Upper lobe of right lung (tissue), 1 donor: ENCODE measurements around the gene GJB5. TPM values are rescaled to one million over a fixed set of nuclear protein-coding genes. Genes with fewer than 3 reads are reported as not detected.

Experiments
- ATAC-seq: fragments of 200-7000 bp; cut with Tn5 transposase; one replicate; pipeline ENCODE4 v1.9.1; 2020; ENCODE audit warnings: mild to moderate bottlenecking, moderate library complexity
- DNase-seq: peaks from one replicate; pipeline ENCODE4 v3.0.0-alpha.2; 2020
- H3K27ac ChIP-seq: fragments of 200-600 bp; one replicate; pipeline ENCODE4 v1.8.0; 2022
- H3K27me3 ChIP-seq: fragments of 200-600 bp; one replicate; pipeline ENCODE4 v1.8.0; 2022; ENCODE audit warnings: mild to moderate bottlenecking
- H3K36me3 ChIP-seq: fragments of 200-600 bp; one replicate; pipeline ENCODE4 v1.8.0; 2022
- H3K4me1 ChIP-seq: fragments of 200-600 bp; one replicate; pipeline ENCODE4 v1.8.0; 2022
- H3K4me3 ChIP-seq: fragments of 200-600 bp; one replicate; pipeline ENCODE4 v1.8.0; 2022; ENCODE audit warnings: mild to moderate bottlenecking
- H3K9me3 ChIP-seq: fragments of 200-600 bp; one replicate; pipeline ENCODE4 v1.8.0; 2022
- CTCF ChIP-seq: fragments of 200-600 bp; IDR thresholded peaks from one replicate; pipeline ENCODE4 v1.8.0; 2022; ENCODE audit warnings: antibody characterized with exemption
- intact Hi-C: fragments of 100-400 bp; cut with DNase I; formaldehyde crosslinking; loops from one replicate; pipeline ENCODE4 v1.11.0; 2022
- total RNA-seq: library from RNA; stranded (reverse); fragmentation: NEBNext Ultra II Directional; extraction: Animal tissue kit (Norgen Biotek cat#: 25700); gene quantifications from one replicate; pipeline ENCODE4 v1.2.1, GENCODE V29; 2021
- donor health status: DM: no; HTN: yes; CAD: no; lungs with severe emphysema.

The GJB5 gene
- total RNA-seq, 1 donor from 2014 or later = not detected

GRCh38 chr1:34755961-34756360 lies 1.1 kb downstream of the GJB5 start:
- no peaks in the 10 kb centered on the region for H3K27me3 ChIP-seq
- no peaks in the 10 kb centered on the region for H3K4me1 ChIP-seq
- no peak overlapping the region for H3K4me3 ChIP-seq
- intact Hi-C loops = no loop called here
- DNase-seq (no peak), ATAC-seq (no peak)
- no peaks in the 10 kb centered on the region for H3K36me3 ChIP-seq
- no peak for TF ChIP-seq CTCF
- H3K9me3 ChIP-seq = no peaks in the 10 kb centered on the region
- no peak overlapping the region for H3K27ac ChIP-seq

- intact Hi-C loops = no loop called here
- Histone ChIP-seq H3K27ac (no peak overlapping the region), H3K4me1 (no peaks in the 10 kb centered on the region), H3K27me3 (peaks cover 2% of the 10 kb centered on the region), H3K4me3 (no peak overlapping the region), H3K36me3 (no peaks in the 10 kb centered on the region), H3K9me3 (no peaks in the 10 kb centered on the region)
- no peak for TF ChIP-seq CTCF
- ATAC-seq (no peak), DNase-seq (no peak)
Measured at GRCh38 chr1:34757386-34757785, 2.5 kb downstream of the GJB5 start.

GRCh38 chr1:34758751-34759150 lies 3.9 kb downstream of the GJB5 start:
- H3K4me1 ChIP-seq = no peaks in the 10 kb centered on the region
- peaks cover 5% of the 10 kb centered on the region for H3K27me3 ChIP-seq
- ATAC-seq (no peak), DNase-seq (no peak)
- H3K36me3 ChIP-seq = no peaks in the 10 kb centered on the region
- no peak overlapping the region for H3K4me3 ChIP-seq
- no peak for TF ChIP-seq CTCF
- no peaks in the 10 kb centered on the region for H3K9me3 ChIP-seq
- H3K27ac ChIP-seq = no peak overlapping the region
- intact Hi-C loops = no loop called here

GRCh38 chr1:34759503-34760357 lies 4.9 kb downstream of the GJB5 start, which contains the start of gene GJB4:
Gene GJB4, plus strand, starts transcription at chr1:34759740. Its CDS starts 1,515 bp downstream, at chr1:34761255.
- DNase-seq = no peak
- intact Hi-C loops = no loop called here

GRCh38 chr1:34761176-34761761 lies 6.4 kb downstream of the GJB5 start:
- no peak for TF ChIP-seq CTCF
- no peak for ATAC-seq

More at GRCh38 chr1:34759503-34760357, 4.9 kb downstream of the GJB5 start, which contains the start of gene GJB4:
- Histone ChIP-seq H3K27ac (no peak within 1 kb of the TSS), H3K4me1 (no peaks in the 10 kb centered on the region), H3K4me3 (no peak within 1 kb of the TSS), H3K27me3 (peaks cover 5% of the 10 kb centered on the region), H3K36me3 (no peaks in the 10 kb centered on the region), H3K9me3 (no peaks in the 10 kb centered on the region)
- no peak for ATAC-seq
- TF ChIP-seq CTCF = no peak

More at GRCh38 chr1:34761176-34761761, 6.4 kb downstream of the GJB5 start:
- intact Hi-C loops = no loop called here
- H3K4me3 ChIP-seq = no peak overlapping the region
- H3K27ac ChIP-seq = no peak overlapping the region
- H3K27me3 ChIP-seq = peaks cover 5% of the 10 kb centered on the region
- no peak for DNase-seq
- H3K9me3 ChIP-seq = no peaks in the 10 kb centered on the region
- no peaks in the 10 kb centered on the region for H3K4me1 ChIP-seq
- H3K36me3 ChIP-seq = no peaks in the 10 kb centered on the region
